ENCODE data around the gene BEND3. TPM values are rescaled to one million over a fixed set of nuclear protein-coding genes. Genes with fewer than 3 reads are reported as not detected.
A peak's percentile ranks its signal among the peaks of the same experiment; 100 is the strongest.

Gene BEND3
- total and polyA plus RNA-seq, 7 donors: 0.52 to 3.8 (median 1.7) TPM

DNA sequence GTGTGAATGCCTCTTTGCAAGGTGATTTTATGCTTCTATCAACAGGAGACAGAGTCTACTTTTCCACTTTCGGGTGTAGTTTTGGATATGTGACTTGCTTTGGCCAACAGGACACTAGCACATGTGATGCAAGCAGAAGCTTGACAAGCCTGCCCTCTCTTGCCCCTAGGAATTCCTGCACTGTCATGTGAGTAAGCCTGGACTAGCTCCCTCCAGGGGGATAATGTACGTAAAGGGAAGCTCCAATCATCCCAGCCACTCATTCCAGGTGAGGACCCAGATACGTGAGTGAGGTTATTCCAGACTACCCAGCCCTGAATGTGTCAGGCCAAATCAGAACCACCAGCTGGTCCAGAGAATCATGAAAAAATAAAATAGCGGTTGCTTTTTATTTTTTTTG is 33.3 kb downstream of the BEND3 start:
- no peaks in the 10 kb centered on the region for H3K4me1 ChIP-seq
- no peak overlapping the region for H3K4me3 ChIP-seq
- WGBS, 3 donors: 24 to 33% (median 27%) methylated on average over 4 of the region's 4 CpGs
- intact Hi-C loops (cut with DNase I): no loop called here
- H3K36me3 ChIP-seq (ENCODE audit: insufficient read depth in 1 of 2, low read depth in 1 of 2): no peaks in the 10 kb centered on the region
- no peak for DNase-seq
- peak; percentile 35 to 74 (median 56) for ATAC-seq
- H3K27me3 ChIP-seq (ENCODE audit: insufficient read depth in 3 of 3, low read length in 2 of 3): no peaks in the 10 kb centered on the region
- no peak overlapping the region for H3K27ac ChIP-seq
- no peaks in the 10 kb centered on the region for H3K9me3 ChIP-seq
- TF ChIP-seq, protein P1, sequence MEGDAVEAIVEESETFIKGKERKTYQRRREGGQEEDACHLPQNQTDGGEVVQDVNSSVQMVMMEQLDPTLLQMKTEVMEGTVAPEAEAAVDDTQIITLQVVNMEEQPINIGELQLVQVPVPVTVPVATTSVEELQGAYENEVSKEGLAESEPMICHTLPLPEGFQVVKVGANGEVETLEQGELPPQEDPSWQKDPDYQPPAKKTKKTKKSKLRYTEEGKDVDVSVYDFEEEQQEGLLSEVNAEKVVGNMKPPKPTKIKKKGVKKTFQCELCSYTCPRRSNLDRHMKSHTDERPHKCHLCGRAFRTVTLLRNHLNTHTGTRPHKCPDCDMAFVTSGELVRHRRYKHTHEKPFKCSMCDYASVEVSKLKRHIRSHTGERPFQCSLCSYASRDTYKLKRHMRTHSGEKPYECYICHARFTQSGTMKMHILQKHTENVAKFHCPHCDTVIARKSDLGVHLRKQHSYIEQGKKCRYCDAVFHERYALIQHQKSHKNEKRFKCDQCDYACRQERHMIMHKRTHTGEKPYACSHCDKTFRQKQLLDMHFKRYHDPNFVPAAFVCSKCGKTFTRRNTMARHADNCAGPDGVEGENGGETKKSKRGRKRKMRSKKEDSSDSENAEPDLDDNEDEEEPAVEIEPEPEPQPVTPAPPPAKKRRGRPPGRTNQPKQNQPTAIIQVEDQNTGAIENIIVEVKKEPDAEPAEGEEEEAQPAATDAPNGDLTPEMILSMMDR (IDR thresholded peaks at IDR 0.05): no peak

DNA sequence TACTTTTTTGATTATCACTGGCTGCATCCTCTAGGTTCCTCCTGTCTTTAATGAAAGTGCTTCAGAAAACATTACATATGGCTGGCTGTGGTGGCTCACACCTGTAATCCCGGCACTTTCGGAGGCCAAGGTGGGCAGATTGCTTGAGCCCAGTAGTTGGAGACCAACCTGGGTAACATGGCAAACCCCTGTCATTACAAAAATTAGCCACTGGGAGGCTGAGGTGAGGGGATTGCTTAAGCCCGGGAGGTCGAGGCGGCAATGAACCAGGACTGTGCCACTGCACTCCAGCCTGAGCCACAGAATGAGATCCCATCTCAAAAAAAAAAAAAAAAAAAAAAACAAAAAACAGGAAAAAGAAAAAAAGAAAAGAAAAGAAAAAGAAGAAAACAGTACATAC is 35.3 kb downstream of the BEND3 start:
- WGBS, 3 donors: 78 to 93% (median 78%) methylated on average over 5 of the region's 5 CpGs
- H3K36me3 ChIP-seq (ENCODE audit: insufficient read depth in 1 of 2, low read depth in 1 of 2): no peaks in the 10 kb centered on the region
- H3K4me3 ChIP-seq: no peak overlapping the region
- H3K4me1 ChIP-seq: no peaks in the 10 kb centered on the region
- ATAC-seq: no peak
- H3K9me3 ChIP-seq: no peaks in the 10 kb centered on the region
- intact Hi-C loops (cut with DNase I): no loop called here
- no peak overlapping the region for H3K27ac ChIP-seq
- no peaks in the 10 kb centered on the region for H3K27me3 ChIP-seq (ENCODE audit: insufficient read depth in 3 of 3, low read length in 2 of 3)
- DNase-seq: no peak
- TF ChIP-seq, protein P1 (IDR thresholded peaks at IDR 0.05): no peak

DNA sequence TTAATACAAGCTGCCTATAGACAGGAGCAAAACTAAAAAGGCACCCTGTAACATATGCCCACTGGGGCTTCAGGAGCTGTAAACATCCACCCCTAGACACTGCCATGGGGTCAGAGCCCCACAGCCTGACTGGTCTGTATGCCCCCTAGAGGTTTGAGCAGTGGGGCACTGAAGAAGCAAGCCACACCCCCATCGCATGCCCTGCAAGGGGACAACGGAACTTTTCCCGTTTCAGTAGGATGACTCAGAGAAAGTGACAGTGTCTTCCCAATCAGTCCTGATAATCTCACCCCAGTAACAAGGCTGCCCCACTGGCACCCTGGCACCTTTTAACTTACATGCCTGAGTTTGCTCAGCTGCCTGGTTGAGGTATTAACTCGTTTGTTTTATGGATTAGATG is 35.9 kb downstream of the BEND3 start:
- Histone ChIP-seq H3K4me3 (no peak overlapping the region), H3K4me1 (no peaks in the 10 kb centered on the region), H3K27ac (no peak overlapping the region), H3K9me3 (no peaks in the 10 kb centered on the region), H3K27me3 (ENCODE audit: insufficient read depth in 3 of 3, low read length in 2 of 3) (no peaks in the 10 kb centered on the region), H3K36me3 (ENCODE audit: insufficient read depth in 1 of 2, low read depth in 1 of 2) (no peaks in the 10 kb centered on the region)
- intact Hi-C loops (cut with DNase I): loop anchor here in 1 of 2 donors (5.0 kb wide), 1 partner anchor 33 kb away; no protein-coding TSS in a partner anchor
- ATAC-seq (peak in 1 of 4 donors; percentile 24), DNase-seq (no peak)
- WGBS, 3 donors: 56 to 67% (median 57%) methylated on average over 4 of the region's 4 CpGs
- TF ChIP-seq, protein P1 (IDR thresholded peaks at IDR 0.05): no peak

DNA sequence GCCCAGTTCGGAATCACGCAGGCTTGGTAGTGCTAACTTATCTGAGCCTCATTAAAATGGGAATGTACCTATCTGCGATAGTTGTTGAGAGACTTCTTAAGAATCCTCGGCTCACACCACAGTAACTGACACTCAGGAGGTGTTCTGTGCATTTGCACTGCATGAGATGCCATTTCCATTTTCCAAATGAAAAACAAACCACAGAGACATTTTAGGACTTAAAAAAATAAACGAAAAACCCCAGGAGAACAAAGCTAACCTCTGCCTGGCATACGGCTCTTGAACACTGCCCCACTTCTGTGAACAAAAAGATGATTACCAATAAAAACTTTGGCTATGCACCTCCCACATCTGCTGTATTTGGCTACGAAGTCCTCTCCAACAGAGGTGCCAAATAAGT is 37.6 kb downstream of the BEND3 start:
- TF ChIP-seq, protein P1 (IDR thresholded peaks at IDR 0.05): no peak
- H3K4me1 ChIP-seq: no peaks in the 10 kb centered on the region
- H3K27ac ChIP-seq: no peak overlapping the region

DNA sequence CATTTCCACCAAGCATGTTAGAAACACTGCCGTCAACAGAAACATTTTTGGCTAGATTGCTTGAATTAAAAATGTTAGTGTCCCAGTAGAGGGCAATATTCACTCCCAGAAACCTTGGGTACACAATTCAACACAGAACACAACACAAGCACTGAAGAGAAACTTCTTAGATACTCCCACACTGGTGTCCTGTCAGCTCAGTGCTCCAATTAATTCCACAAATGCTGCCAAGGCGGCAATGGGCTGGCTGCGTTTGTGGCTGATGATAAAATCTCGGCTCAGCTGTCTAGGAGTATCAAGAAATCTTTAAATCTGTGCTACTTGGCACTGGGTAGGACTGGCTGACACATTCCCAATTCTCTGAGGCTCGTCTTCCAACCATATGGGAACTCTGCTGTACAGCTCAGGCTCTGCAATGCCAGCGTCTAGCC is 39.3 kb downstream of the BEND3 start:
- WGBS, 3 donors: 21% methylated on average over 6 of the region's 6 CpGs
- no peaks in the 10 kb centered on the region for H3K36me3 ChIP-seq (ENCODE audit: insufficient read depth in 1 of 2, low read depth in 1 of 2)
- no peaks in the 10 kb centered on the region for H3K4me1 ChIP-seq
- H3K27me3 ChIP-seq (ENCODE audit: insufficient read depth in 3 of 3, low read length in 2 of 3): no peaks in the 10 kb centered on the region
- H3K27ac ChIP-seq: no peak overlapping the region
- ATAC-seq (peak; percentile 47 to 66 (median 59)), DNase-seq (no peak)
- H3K4me3 ChIP-seq: peak overlapping the region; percentile 22
- no peaks in the 10 kb centered on the region for H3K9me3 ChIP-seq
- intact Hi-C loops (cut with DNase I): loop anchor here in 1 of 2 donors (5.0 kb wide), 1 partner anchor 36 kb away; no protein-coding TSS in a partner anchor
- TF ChIP-seq, protein P1 (IDR thresholded peaks at IDR 0.05): no peak

More for the DNA sequence above, 37.6 kb downstream of the BEND3 start:
- ATAC-seq (no peak), DNase-seq (no peak)
- intact Hi-C loops (cut with DNase I): loop anchor here in 1 of 2 donors (5.0 kb wide), 1 partner anchor 35 kb away; no protein-coding TSS in a partner anchor
- Histone ChIP-seq H3K4me3 (no peak overlapping the region), H3K36me3 (ENCODE audit: insufficient read depth in 1 of 2, low read depth in 1 of 2) (no peaks in the 10 kb centered on the region), H3K27me3 (ENCODE audit: insufficient read depth in 3 of 3, low read length in 2 of 3) (no peaks in the 10 kb centered on the region), H3K9me3 (no peaks in the 10 kb centered on the region)
- WGBS, 3 donors: 75 to 84% (median 81%) methylated on average over 7 of the region's 7 CpGs
